Bronchial epithelial cell (primary cell): Measurements from ENCODE around the gene DMRTB1. TPM values are rescaled to one million over a fixed set of nuclear protein-coding genes. Genes with fewer than 3 reads are reported as not detected.
"Not testable (repeated sequence)": the region's sequence is repeated elsewhere in the genome, so short reads cannot be mapped to it uniquely, and the experiment has no call there.

Source experiments
- DNase-seq: peaks from one replicate; pipeline ENCODE4 v3.0.0-alpha.2; 2010; ENCODE audit warnings: low read depth
- FAIRE-seq: peaks from 2 replicates; lab custom pipeline; 2011; peaks lifted over from hg19 to GRCh38; lab: Jason Lieb, UNC
- H3K27me3 ChIP-seq: 2 replicates; pipeline ENCODE4 v1.5.1; 2011; ENCODE audit warnings: low read length; ENCODE audit not compliant: control insufficient read depth, insufficient read depth
- H3K36me3 ChIP-seq: 2 replicates; pipeline ENCODE4 v1.5.1; 2011; ENCODE audit warnings: low read length; ENCODE audit not compliant: control insufficient read depth, insufficient read depth
- H3K4me3 ChIP-seq: 2 replicates; pipeline ENCODE4 v1.5.1; 2011; ENCODE audit warnings: mild to moderate bottlenecking, low read depth, low read length, control low read depth
- CTCF ChIP-seq: IDR thresholded peaks from 2 replicates; pipeline ENCODE4 v1.5.1; 2011; ENCODE audit warnings: mild to moderate bottlenecking, moderate library complexity, low read length, control low read depth, inconsistent platforms; ENCODE audit not compliant: insufficient read depth, severe bottlenecking
- total RNA-seq: library from RNA; depleted of rRNA; stranded (reverse); fragments of >200 nt; gene quantifications from 2 replicates; pipeline ENCODE4 v1.2.1, GENCODE V29; 2014

DMRTB1 gene
- total RNA-seq, 1 donor from 2014 or later = not detected

GRCh38 chr1:53431244-53431643 lies 28.0 kb upstream of the DMRTB1 start:
- Histone ChIP-seq H3K4me3 (no peak overlapping the region), H3K27me3 (peaks cover 6% of the 10 kb centered on the region), H3K36me3 (no peaks in the 10 kb centered on the region)
- FAIRE-seq = no peak
- TF ChIP-seq CTCF = no peak
- no peak for DNase-seq

GRCh38 chr1:53431805-53432565 lies 27.2 kb upstream of the DMRTB1 start:
- FAIRE-seq (no peak), DNase-seq (no peak)
- Histone ChIP-seq H3K36me3 (no peaks in the 10 kb centered on the region), H3K27me3 (peaks cover 6% of the 10 kb centered on the region), H3K4me3 (no peak overlapping the region)
- no peak for TF ChIP-seq CTCF

GRCh38 chr1:53432611-53433010 lies 26.6 kb upstream of the DMRTB1 start:
- FAIRE-seq (no peak), DNase-seq (no peak)
- Histone ChIP-seq H3K36me3 (no peaks in the 10 kb centered on the region), H3K27me3 (peaks cover 6% of the 10 kb centered on the region), H3K4me3 (no peak overlapping the region)
- no peak for TF ChIP-seq CTCF

GRCh38 chr1:53434405-53435007 lies 24.7 kb upstream of the DMRTB1 start:
- not testable (repeated sequence) for H3K27me3 ChIP-seq, DNase-seq, H3K4me3 ChIP-seq, FAIRE-seq, H3K36me3 ChIP-seq

GRCh38 chr1:53435151-53435550 lies 24.0 kb upstream of the DMRTB1 start:
- DNase-seq = no peak
- no peak for TF ChIP-seq CTCF
- peaks cover 6% of the 10 kb centered on the region for H3K27me3 ChIP-seq
- no peaks in the 10 kb centered on the region for H3K36me3 ChIP-seq
- no peak overlapping the region for H3K4me3 ChIP-seq
- no peak for FAIRE-seq

GRCh38 chr1:53438427-53439336 lies 20.5 kb upstream of the DMRTB1 start:
- no peaks in the 10 kb centered on the region for H3K27me3 ChIP-seq
- no peaks in the 10 kb centered on the region for H3K36me3 ChIP-seq
- FAIRE-seq (no peak), DNase-seq (no peak)
- no peak overlapping the region for H3K4me3 ChIP-seq
- TF ChIP-seq CTCF = no peak
